ENCODE data around the gene BCKDK. TPM values are rescaled to one million over a fixed set of nuclear protein-coding genes. Genes with fewer than 3 reads are reported as not detected.
"Not testable (repeated sequence)": the region's sequence is repeated elsewhere in the genome, so short reads cannot be mapped to it uniquely, and the experiment has no call there.

BCKDK gene
- total RNA-seq, 1 experiment from 2014 or later: 60.4 TPM

DNA sequence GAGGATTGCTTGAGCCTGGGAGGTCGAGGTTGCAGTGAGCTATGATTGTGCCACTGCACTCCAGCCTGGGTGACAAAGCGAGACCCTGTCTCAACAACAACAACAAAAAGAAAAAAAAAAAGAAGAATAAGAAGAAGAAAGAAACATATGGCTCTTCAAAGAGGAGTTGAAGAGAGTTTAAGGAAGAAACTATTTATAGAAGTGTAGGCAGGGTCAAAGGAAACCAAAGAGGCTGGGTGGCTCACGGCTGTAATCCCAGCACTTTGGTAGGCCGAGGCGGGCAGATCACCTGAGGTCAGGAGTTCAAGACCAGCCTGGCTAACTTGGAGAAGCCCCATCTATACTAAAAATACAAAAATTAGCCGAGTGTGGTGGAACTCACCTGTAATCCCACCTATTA is 42.8 kb downstream of the BCKDK start:
- POLR2A ChIA-PET; intact Hi-C loops (cut with micrococcal nuclease; ENCODE audit: unreplicated experiment); H3K9me3 ChIP-seq (ENCODE audit: control insufficient read depth, insufficient read depth, low read depth, low read length); H3K27me3 ChIP-seq (ENCODE audit: control insufficient read depth, insufficient read depth, low read length); BruUV-seq (replicated peaks); H3K36me3 ChIP-seq (ENCODE audit: control insufficient read depth, insufficient read depth, low read length); DNase-seq (ENCODE audit: low read depth, low spot score); H3K27ac ChIP-seq (ENCODE audit: low read length); ATAC-seq; CTCF ChIA-PET; H3K4me3 ChIP-seq (ENCODE audit: low read depth in 2 of 2, low read length in 2 of 2); H3K4me1 ChIP-seq (ENCODE audit: control insufficient read depth, insufficient read depth, low read length); in situ Hi-C loops (cut with HindIII; ENCODE audit: low pct_unique_long_range_greater_than_20kb, low sequenced_read_pairs): not testable (repeated sequence)

DNA sequence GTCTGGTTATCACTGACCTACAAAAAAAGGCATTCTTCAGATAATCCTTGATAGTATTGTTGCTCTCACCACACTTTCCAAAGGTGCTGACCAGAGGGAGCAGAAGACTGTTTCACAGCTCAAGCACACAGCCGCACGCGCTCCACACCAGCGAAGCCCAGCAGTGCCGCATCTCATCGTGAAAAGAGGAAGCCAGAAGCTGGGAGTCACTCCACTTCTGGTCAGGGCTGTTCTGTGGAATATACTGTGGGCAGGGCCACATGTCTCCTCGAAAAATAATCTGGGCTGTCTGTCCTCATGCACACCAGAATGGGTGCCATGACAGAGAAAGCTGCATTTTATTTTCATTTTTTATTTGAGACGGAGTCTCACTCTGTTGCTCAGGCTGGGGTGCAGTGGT is 49.0 kb downstream of the BCKDK start:
- H3K9me3 ChIP-seq (ENCODE audit: control insufficient read depth, insufficient read depth, low read depth, low read length): no peaks in the 10 kb centered on the region
- H3K4me1 ChIP-seq (ENCODE audit: control insufficient read depth, insufficient read depth, low read length): no peaks in the 10 kb centered on the region
- H3K4me3 ChIP-seq (ENCODE audit: low read depth in 2 of 2, low read length in 2 of 2): no peak overlapping the region
- in situ Hi-C loops (cut with HindIII; ENCODE audit: low pct_unique_long_range_greater_than_20kb, low sequenced_read_pairs): no loop called here
- BruUV-seq (replicated peaks): no TSS peak
- TF ChIP-seq SIN3A (IDR thresholded peaks at IDR 0.05; ENCODE audit: borderline replicate concordance, insufficient read depth, low read depth, low read length): no peak
- TF ChIP-seq POLR2AphosphoS5 (IDR thresholded peaks at IDR 0.05; ENCODE audit: low read depth, low read length): no peak
- TF ChIP-seq, protein P1, sequence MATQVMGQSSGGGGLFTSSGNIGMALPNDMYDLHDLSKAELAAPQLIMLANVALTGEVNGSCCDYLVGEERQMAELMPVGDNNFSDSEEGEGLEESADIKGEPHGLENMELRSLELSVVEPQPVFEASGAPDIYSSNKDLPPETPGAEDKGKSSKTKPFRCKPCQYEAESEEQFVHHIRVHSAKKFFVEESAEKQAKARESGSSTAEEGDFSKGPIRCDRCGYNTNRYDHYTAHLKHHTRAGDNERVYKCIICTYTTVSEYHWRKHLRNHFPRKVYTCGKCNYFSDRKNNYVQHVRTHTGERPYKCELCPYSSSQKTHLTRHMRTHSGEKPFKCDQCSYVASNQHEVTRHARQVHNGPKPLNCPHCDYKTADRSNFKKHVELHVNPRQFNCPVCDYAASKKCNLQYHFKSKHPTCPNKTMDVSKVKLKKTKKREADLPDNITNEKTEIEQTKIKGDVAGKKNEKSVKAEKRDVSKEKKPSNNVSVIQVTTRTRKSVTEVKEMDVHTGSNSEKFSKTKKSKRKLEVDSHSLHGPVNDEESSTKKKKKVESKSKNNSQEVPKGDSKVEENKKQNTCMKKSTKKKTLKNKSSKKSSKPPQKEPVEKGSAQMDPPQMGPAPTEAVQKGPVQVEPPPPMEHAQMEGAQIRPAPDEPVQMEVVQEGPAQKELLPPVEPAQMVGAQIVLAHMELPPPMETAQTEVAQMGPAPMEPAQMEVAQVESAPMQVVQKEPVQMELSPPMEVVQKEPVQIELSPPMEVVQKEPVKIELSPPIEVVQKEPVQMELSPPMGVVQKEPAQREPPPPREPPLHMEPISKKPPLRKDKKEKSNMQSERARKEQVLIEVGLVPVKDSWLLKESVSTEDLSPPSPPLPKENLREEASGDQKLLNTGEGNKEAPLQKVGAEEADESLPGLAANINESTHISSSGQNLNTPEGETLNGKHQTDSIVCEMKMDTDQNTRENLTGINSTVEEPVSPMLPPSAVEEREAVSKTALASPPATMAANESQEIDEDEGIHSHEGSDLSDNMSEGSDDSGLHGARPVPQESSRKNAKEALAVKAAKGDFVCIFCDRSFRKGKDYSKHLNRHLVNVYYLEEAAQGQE (IDR thresholded peaks at IDR 0.05; ENCODE audit: insufficient read depth in 1 of 2, low read depth in 2 of 2, low read length in 1 of 2): no peak
- TF ChIP-seq, protein P2, sequence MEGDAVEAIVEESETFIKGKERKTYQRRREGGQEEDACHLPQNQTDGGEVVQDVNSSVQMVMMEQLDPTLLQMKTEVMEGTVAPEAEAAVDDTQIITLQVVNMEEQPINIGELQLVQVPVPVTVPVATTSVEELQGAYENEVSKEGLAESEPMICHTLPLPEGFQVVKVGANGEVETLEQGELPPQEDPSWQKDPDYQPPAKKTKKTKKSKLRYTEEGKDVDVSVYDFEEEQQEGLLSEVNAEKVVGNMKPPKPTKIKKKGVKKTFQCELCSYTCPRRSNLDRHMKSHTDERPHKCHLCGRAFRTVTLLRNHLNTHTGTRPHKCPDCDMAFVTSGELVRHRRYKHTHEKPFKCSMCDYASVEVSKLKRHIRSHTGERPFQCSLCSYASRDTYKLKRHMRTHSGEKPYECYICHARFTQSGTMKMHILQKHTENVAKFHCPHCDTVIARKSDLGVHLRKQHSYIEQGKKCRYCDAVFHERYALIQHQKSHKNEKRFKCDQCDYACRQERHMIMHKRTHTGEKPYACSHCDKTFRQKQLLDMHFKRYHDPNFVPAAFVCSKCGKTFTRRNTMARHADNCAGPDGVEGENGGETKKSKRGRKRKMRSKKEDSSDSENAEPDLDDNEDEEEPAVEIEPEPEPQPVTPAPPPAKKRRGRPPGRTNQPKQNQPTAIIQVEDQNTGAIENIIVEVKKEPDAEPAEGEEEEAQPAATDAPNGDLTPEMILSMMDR (IDR thresholded peaks at IDR 0.05): no peak
- TF ChIP-seq TCF7L2 (IDR thresholded peaks at IDR 0.05; ENCODE audit: low read depth, low read length): no peak
- ChIA-PET POLR2A (interaction anchor here (0.7 to 1.5 kb wide), 4 partner anchors 15 to 43 kb away, joined by 3 to 6 read pairs (median 3); partner anchors contain the start of genes FUS and KAT8), CTCF (interaction anchor here (1.0 to 1.6 kb wide), 2 partner anchors 15 to 46 kb away, joined by 3 to 12 read pairs; partner anchors contain the start of gene PYCARD)
- H3K27ac ChIP-seq (ENCODE audit: low read length): no peak overlapping the region
- H3K36me3 ChIP-seq (ENCODE audit: control insufficient read depth, insufficient read depth, low read length): no peaks in the 10 kb centered on the region
- no peaks in the 10 kb centered on the region for H3K27me3 ChIP-seq (ENCODE audit: control insufficient read depth, insufficient read depth, low read length)
- DNase-seq (ENCODE audit: low read depth, low spot score): no peak
- ATAC-seq: 0 out of 2 replicates have a peak, but pooled peaks have one; percentile 27
- intact Hi-C loops (cut with micrococcal nuclease; ENCODE audit: unreplicated experiment): no loop called here

Other genes starting within 250 kb of the BCKDK start
- 45.8 TPM for gene BCL7C, start 214.3 kb upstream of the BCKDK start, total RNA-seq (2021; ENCODE audit: unreplicated experiment)
- gene CTF1, start 211.8 kb upstream of the BCKDK start, total RNA-seq (2021; ENCODE audit: unreplicated experiment): 2.9 TPM
- 52.3 TPM for gene FBXL19, start 184.8 kb upstream of the BCKDK start, total RNA-seq (2021; ENCODE audit: unreplicated experiment)
- 26.9 TPM for gene ORAI3, start 159.3 kb upstream of the BCKDK start, total RNA-seq (2021; ENCODE audit: unreplicated experiment)
- gene SETD1A, start 150.6 kb upstream of the BCKDK start, total RNA-seq (2021; ENCODE audit: unreplicated experiment): 38.7 TPM
- gene HSD3B7, start 123.2 kb upstream of the BCKDK start, total RNA-seq (2021; ENCODE audit: unreplicated experiment): 5.4 TPM
- gene STX1B, start 97.7 kb upstream of the BCKDK start, total RNA-seq (2021; ENCODE audit: unreplicated experiment): 3.7 TPM
- gene STX4, start 74.8 kb upstream of the BCKDK start, total RNA-seq (2021; ENCODE audit: unreplicated experiment): 65.2 TPM
- gene ZNF668, start 34.1 kb upstream of the BCKDK start, total RNA-seq (2021; ENCODE audit: unreplicated experiment): 21.5 TPM
- gene ZNF646, start 34.0 kb upstream of the BCKDK start, total RNA-seq (2021; ENCODE audit: unreplicated experiment): 26.8 TPM
- gene PRSS53, start 19.4 kb upstream of the BCKDK start, total RNA-seq (2021; ENCODE audit: unreplicated experiment): 3.4 TPM
- gene VKORC1, start 13.6 kb upstream of the BCKDK start, total RNA-seq (2021; ENCODE audit: unreplicated experiment): 109 TPM
- gene KAT8, start 9.3 kb downstream of the BCKDK start, total RNA-seq (2021; ENCODE audit: unreplicated experiment): 48.3 TPM
- gene PRSS8, start 27.3 kb downstream of the BCKDK start, total RNA-seq (2021; ENCODE audit: unreplicated experiment): 0.15 TPM
- 0.23 TPM for gene PRSS36, start 41.7 kb downstream of the BCKDK start, total RNA-seq (2021; ENCODE audit: unreplicated experiment)
- 441 TPM for gene FUS, start 71.8 kb downstream of the BCKDK start, total RNA-seq (2021; ENCODE audit: unreplicated experiment)
- gene PYCARD, start 94.4 kb downstream of the BCKDK start, total RNA-seq (2021; ENCODE audit: unreplicated experiment): 99.4 TPM
- gene TRIM72, start 105.7 kb downstream of the BCKDK start, total RNA-seq (2021; ENCODE audit: unreplicated experiment): 0.08 TPM
- gene PYDC1, start 108.7 kb downstream of the BCKDK start, total RNA-seq (2021; ENCODE audit: unreplicated experiment): not detected
- gene ITGAM, start 151.6 kb downstream of the BCKDK start, total RNA-seq (2021; ENCODE audit: unreplicated experiment): 1.3 TPM
- 0.49 TPM for gene ITGAX, start 246.8 kb downstream of the BCKDK start, total RNA-seq (2021; ENCODE audit: unreplicated experiment)